Esophagus muscularis mucosa (tissue), 4 donors: ENCODE measurements around the gene OR8G5.

Experiments
- EP300 ChIP-seq: sonication (generic); formaldehyde crosslinking; IDR thresholded peaks from one replicate; pipeline ENCODE4 v1.6.1; 2017; ENCODE audit warnings: antibody characterized with exemption
- POLR2A ChIP-seq: fragments of 450-650 bp; IDR thresholded peaks from one replicate; pipeline ENCODE4 v1.6.1; 2017; ENCODE audit warnings: antibody characterized with exemption, moderate library complexity, mild to moderate bottlenecking, low read depth
- POLR2AphosphoS5 ChIP-seq, 2 donors: sonication (generic); formaldehyde crosslinking; IDR thresholded peaks; one replicate each; pipeline ENCODE4 v1.6.1; 2017; ENCODE audit warnings: antibody characterized with exemption in 2 of 2
- TF ChIP-seq, protein P1 (sequence below), 3 experiments: fragments of 200-600 bp in 2 of 3; fragments of 450-650 bp in 1 of 3; sonication (generic) in 2 of 3; IDR thresholded peaks; one replicate each; pipeline ENCODE4 v1.5.1; 2017 to 2019; ENCODE audit warnings: antibody characterized with exemption in 3 of 3, mild to moderate bottlenecking in 2 of 3, moderate library complexity in 1 of 3

DNA sequence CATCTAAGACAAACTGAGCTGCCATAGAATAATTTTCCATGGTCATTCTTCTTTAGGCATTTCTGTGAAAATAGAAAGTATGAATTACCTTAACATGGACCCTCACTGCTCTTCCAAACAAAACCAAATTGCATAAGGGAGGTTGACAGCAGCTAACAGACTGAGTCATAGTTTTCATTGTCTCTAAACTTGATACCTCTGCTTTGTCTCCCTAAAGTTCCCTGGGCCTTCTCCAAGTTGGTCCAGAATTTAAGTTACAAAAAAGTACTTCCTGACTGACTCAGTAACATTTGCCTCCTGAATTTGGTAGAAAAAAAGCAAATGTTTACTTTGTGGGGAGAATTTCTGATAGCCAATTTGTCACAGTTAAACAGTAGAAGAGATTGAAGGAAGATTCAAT, 54.5 kb downstream of the OR8G5 start:
- TF ChIP-seq, protein P1, sequence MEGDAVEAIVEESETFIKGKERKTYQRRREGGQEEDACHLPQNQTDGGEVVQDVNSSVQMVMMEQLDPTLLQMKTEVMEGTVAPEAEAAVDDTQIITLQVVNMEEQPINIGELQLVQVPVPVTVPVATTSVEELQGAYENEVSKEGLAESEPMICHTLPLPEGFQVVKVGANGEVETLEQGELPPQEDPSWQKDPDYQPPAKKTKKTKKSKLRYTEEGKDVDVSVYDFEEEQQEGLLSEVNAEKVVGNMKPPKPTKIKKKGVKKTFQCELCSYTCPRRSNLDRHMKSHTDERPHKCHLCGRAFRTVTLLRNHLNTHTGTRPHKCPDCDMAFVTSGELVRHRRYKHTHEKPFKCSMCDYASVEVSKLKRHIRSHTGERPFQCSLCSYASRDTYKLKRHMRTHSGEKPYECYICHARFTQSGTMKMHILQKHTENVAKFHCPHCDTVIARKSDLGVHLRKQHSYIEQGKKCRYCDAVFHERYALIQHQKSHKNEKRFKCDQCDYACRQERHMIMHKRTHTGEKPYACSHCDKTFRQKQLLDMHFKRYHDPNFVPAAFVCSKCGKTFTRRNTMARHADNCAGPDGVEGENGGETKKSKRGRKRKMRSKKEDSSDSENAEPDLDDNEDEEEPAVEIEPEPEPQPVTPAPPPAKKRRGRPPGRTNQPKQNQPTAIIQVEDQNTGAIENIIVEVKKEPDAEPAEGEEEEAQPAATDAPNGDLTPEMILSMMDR (IDR thresholded peaks at IDR 0.05): no peak
- TF ChIP-seq POLR2A (no peak), EP300 (no peak), POLR2AphosphoS5 (IDR thresholded peaks at IDR 0.05) (no peak)
